GM18951 (cell line): ENCODE results near the gene KLHL6.
"Not testable (repeated sequence)": the region's sequence is repeated elsewhere in the genome, so short reads cannot be mapped to it uniquely, and the experiment has no call there.

Experiments used
- POLR2A ChIP-seq: IDR thresholded peaks from 4 replicates; pipeline ENCODE4 v1.6.1; 2011; ENCODE audit warnings: mild to moderate bottlenecking; ENCODE audit not compliant: insufficient read length, insufficient read depth; ENCODE audit errors: extremely low read depth
- in situ Hi-C: fragments of 300-500 bp; cut with MboI; formaldehyde crosslinking; loops from one replicate; pipeline ENCODE4 v1.12.0; 2022; ENCODE audit warnings: low sequenced_read_pairs, mixed read lengths, inconsistent platforms; ENCODE audit not compliant: unreplicated experiment

Gene KLHL6

DNA sequence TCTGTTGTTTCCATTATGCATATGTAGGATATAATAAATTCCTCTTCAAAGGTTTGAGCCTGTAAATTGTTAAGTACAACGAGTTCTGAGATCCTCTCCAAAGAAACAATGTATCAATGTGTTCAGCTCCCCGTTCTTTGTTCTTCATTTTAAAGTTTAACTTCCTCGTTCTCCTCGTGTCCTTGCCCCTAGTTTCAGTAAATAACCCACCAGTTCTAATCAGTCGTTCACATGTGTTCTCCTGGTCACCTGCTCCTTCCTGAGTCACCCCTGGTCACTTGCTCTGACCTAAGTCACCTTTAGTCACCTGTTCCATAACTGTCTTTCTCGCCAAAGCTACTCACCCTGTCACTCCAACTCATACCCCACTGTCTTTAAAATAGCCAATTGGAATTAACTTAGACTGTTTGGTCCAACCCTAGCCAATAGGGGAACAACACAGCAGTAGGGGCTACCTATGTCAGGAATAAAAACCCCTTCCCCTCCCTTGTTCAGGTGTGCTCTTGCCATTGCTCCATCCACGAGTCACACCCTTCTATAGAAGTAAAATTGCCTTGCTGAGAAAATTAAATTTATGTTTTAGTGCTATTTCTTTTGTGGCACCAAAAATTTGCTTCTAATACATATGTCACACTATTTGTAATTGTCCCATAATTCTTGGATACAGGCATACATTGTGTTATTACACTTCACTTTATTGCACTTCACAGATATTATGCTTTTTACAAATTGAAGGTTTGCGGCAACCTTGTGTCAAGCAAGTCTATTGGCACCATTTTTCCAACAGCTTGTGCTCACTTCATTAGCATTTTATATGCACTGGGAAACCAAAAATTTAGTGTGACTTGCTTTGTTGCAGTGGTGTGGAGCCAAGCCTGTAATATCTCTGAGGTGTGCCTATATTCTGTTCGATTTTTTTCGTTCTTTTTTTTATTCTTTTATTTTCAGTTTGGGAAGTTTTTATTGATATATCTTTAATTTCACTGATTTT is 111.8 kb downstream of the KLHL6 start:
- in situ Hi-C loops = no loop called here
- TF ChIP-seq POLR2A = no peak

- in situ Hi-C loops = no loop called here
- no peak for TF ChIP-seq POLR2A
Observed at GRCh38 chr3:183442994-183443393, 112.5 kb downstream of the KLHL6 start.

GRCh38 chr3:183440521-183440920 is 115.0 kb downstream of the KLHL6 start:
- in situ Hi-C loops = not testable (repeated sequence)

DNA sequence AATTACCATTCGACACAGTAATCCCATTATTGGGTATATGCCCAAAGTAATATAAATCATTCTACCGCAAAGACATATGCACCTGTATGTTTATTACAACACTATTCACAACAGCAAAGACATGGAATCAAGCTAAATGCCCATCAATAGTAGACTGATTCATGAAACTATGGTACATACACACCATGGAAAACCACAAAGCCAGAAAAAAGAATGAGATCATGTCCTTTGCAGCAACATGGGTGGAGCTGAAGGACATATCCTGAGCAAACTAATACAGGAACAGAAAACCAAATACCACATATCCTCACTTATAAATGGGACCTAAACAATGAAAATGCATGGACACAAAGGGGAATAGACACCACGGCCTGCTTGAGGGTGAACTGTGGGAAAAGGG is 116.0 kb downstream of the KLHL6 start:
- TF ChIP-seq POLR2A = no peak
- in situ Hi-C loops = no loop called here

GRCh38 chr3:183438735-183439134 is 116.8 kb downstream of the KLHL6 start:
- no peak for TF ChIP-seq POLR2A
- in situ Hi-C loops = no loop called here

DNA sequence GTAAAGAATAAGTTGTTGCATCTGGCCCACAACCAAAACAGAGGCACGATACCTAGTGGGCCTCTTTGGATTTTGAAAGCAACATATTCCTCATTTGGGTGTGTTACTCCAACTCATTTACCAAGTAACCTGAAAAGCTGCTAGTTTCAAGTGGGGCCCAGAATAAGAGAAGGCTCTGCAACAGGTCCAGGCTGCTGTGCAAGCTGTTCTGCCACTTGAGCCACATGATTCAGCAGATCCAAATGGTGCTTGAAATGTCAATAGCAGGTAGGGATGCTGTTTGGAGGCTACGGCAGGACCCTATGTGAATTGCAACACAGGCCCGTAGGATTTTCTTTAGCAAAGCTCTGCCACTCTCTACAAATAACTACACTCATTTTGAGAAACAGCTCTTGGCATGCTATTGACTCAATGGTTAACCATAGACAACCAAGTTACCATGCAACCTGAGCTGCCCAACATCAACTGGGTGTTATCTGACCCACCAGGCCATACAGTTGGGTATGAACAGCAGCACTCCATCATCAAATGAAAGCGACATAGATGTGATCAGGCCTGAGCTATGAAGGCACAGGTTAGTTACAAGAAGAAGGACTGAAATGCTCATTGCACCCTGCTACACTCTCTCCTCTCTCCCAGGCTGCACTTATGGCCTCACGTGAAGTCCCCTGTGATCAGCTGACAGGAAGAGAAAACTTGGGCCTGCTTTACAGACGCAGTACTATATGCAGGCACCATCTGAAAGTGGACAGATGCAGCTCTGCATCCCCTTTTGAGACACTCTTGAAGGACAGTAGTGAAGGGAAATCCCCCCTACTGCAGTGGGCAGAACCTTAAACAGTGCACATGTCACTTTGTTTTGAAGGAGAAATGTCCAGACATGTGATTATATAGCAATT is 117.6 kb downstream of the KLHL6 start:
- in situ Hi-C loops = no loop called here
- TF ChIP-seq POLR2A = no peak
